ENCODE measurements around the gene GGT1.
"Not testable (repeated sequence)": the region's sequence is repeated elsewhere in the genome, so short reads cannot be mapped to it uniquely, and the experiment has no call there.

The GGT1 gene

GRCh38 chr22:24644409-24644808 lies 41.4 kb downstream of the GGT1 start:
- not testable (repeated sequence) for DNase-seq

DNA sequence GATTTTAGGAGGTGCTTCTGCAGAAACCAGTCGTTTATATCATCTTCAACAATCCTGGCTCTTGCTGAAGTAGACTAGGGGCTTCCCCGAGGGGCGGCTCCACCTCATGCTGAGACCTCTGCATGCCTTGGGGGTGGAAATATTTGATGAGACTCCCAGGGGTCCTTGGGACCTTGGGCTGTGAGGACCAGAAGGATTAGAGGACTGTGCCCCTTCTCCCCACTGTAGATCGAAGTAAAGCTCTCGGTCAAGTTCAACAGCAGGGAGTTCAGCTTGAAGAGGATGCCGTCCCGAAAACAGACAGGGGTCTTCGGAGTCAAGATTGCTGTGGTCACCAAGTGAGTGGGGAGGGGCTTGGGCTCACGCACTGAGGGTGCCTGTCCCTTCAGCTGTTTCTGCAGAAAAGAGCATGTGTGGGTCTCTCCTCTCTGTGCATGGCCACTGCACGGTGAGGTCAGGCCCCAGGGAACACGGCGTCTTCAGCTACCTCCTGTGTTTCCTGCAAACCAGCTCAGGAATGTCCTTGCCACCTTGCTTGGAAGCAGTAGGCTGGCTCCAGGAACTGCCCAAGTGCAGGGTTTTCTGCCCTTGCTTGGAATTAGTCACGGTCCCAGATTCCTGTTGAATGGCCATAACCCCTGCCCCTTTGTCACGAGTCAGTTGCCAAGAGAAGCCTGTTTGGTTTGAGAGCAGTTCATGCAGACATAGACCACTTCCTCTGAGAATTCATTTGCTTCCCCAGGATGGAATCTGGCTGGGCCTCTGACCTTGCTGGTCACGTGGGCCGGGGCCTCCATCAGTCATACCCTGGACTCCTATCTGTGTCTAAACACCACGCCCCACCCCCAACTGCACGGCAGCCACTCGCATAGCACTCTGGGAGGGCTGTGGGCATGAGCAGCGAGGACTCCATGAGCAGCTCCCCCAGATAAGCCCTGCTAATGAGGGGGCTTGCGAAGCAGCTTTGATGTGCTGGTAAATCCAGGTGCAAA lies 42.7 kb downstream of the GGT1 start:
- DNase-seq, result not testable (repeated sequence)

DNA sequence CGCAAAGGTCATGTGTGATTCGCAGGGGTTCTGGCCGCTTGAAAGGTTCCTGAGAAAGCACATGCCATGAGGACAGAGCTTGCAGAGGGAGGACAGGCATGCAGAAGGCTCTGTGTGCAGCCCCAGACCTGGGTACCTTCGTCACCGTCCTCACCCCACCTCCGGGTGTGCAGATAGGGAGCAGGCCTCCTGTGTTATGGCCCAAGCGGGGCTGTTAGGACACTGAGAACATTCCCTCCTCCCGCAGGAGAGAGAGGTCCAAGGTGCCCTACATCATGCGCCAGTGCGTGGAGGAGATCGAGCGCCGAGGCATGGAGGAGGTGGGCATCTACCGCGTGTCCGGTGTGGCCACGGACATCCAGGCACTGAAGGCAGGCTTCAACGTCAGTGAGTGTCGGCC lies 43.8 kb downstream of the GGT1 start:
- not testable (repeated sequence) for DNase-seq

- DNase-seq, result not testable (repeated sequence)
Observed at GRCh38 chr22:24649371-24649770, 46.4 kb downstream of the GGT1 start.

- DNase-seq, result not testable (repeated sequence)
Observed at GRCh38 chr22:24650884-24651283, 47.9 kb downstream of the GGT1 start.

DNA sequence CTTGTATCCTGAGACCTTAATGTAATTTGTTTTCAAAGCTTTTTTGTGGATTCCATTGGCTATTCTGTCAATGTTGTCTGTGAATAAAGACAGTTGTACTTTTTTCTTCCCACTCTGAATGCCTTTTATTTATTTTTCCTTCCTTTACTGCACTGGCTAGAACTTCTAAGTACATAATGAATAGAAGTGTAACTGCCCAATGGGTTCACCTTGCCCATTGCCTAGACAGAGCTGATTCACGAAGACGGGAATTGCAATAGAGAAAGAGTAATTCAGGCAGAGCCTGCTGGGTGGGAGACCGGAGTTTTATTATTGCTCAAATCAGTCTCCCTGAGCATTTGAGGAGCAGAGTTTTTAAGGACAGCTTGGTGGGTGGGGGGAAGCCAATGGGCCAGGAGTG lies 62.4 kb downstream of the GGT1 start:
- not testable (repeated sequence) for DNase-seq

GRCh38 chr22:24667904-24668303 lies 64.9 kb downstream of the GGT1 start:
- not testable (repeated sequence) for DNase-seq

DNA sequence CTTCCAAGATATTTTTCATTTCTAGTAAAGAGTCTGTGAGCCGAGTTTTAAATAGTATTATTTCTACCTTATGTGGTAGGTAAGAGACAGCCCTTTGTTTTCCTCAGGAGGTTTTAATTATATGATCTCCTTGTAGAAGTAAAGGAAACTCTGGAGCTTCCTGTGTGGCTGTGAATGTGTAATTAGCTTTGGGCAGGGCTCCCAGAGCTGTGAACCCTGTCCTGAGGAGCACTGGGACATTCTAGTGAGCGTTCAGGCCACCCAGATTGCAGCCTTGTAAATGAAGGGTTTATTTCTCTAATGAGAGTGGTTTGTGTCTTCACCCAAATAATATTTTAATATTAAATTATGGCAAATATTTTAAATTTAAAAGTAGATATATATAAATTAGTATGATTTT lies 69.5 kb downstream of the GGT1 start:
- DNase-seq, result not testable (repeated sequence)

All from cerebellar nuclear complex (tissue), 1 donor.